ENCODE data around the gene ENPP5.

Gene ENPP5

GRCh38 chr6:46170357-46171289 is at the start of gene ENPP5:
TSS of gene ENPP5 (minus strand) at chr6:46170980. CDS start at chr6:46168262, 2,718 bp downstream.
- no peaks in the 10 kb centered on the region for H3K9me3 Mint-ChIP-seq
- H3K36me3 Mint-ChIP-seq (ENCODE audit: low read depth): no peaks in the 10 kb centered on the region
- no peak within 1 kb of the TSS for H3K27ac Mint-ChIP-seq
- peak within 1 kb of the TSS; percentile 71 for H3K4me3 Mint-ChIP-seq
- H3K4me1 Mint-ChIP-seq (ENCODE audit: low read depth): peaks cover 10% of the 10 kb centered on the region
- intact Hi-C loops (cut with micrococcal nuclease): no loop called here
- peaks cover 35% of the 10 kb centered on the region for H3K27me3 Mint-ChIP-seq

GRCh38 chr6:46219661-46220060 is 48.9 kb upstream of the ENPP5 start:
- intact Hi-C loops (cut with micrococcal nuclease): loop anchor here (2.0 to 5.0 kb wide), 2 partner anchors 132 to 191 kb away; no protein-coding TSS in a partner anchor

GRCh38 chr6:46218457-46218856 is 47.7 kb upstream of the ENPP5 start:
- H3K36me3 Mint-ChIP-seq (ENCODE audit: low read depth): no peaks in the 10 kb centered on the region
- peaks cover 19% of the 10 kb centered on the region for H3K27me3 Mint-ChIP-seq
- intact Hi-C loops (cut with micrococcal nuclease): no loop called here
- H3K4me3 Mint-ChIP-seq: no peak overlapping the region
- no peaks in the 10 kb centered on the region for H3K9me3 Mint-ChIP-seq
- H3K4me1 Mint-ChIP-seq (ENCODE audit: low read depth): peaks cover 24% of the 10 kb centered on the region
- H3K27ac Mint-ChIP-seq: no peak overlapping the region

More at GRCh38 chr6:46219661-46220060, 48.9 kb upstream of the ENPP5 start:
- Mint-ChIP-seq H3K36me3 (ENCODE audit: low read depth) (no peaks in the 10 kb centered on the region), H3K27ac (no peak overlapping the region), H3K4me1 (ENCODE audit: low read depth) (peaks cover 24% of the 10 kb centered on the region), H3K9me3 (no peaks in the 10 kb centered on the region), H3K27me3 (peaks cover 19% of the 10 kb centered on the region), H3K4me3 (no peak overlapping the region)

- intact Hi-C loops (cut with micrococcal nuclease): no loop called here
Measured at GRCh38 chr6:46217671-46218131, 46.9 kb upstream of the ENPP5 start.

GRCh38 chr6:46216879-46217278 is 46.1 kb upstream of the ENPP5 start:
- H3K27ac Mint-ChIP-seq: no peak overlapping the region
- H3K36me3 Mint-ChIP-seq (ENCODE audit: low read depth): no peaks in the 10 kb centered on the region
- intact Hi-C loops (cut with micrococcal nuclease): no loop called here
- H3K27me3 Mint-ChIP-seq: peaks cover 17% of the 10 kb centered on the region
- H3K9me3 Mint-ChIP-seq: no peaks in the 10 kb centered on the region
- peaks cover 24% of the 10 kb centered on the region for H3K4me1 Mint-ChIP-seq (ENCODE audit: low read depth)
- no peak overlapping the region for H3K4me3 Mint-ChIP-seq

More at GRCh38 chr6:46217671-46218131, 46.9 kb upstream of the ENPP5 start:
- Mint-ChIP-seq H3K9me3 (no peaks in the 10 kb centered on the region), H3K27me3 (peaks cover 17% of the 10 kb centered on the region), H3K4me1 (ENCODE audit: low read depth) (peaks cover 24% of the 10 kb centered on the region), H3K36me3 (ENCODE audit: low read depth) (no peaks in the 10 kb centered on the region), H3K27ac (no peak overlapping the region), H3K4me3 (no peak overlapping the region)

- Mint-ChIP-seq H3K4me3 (no peak overlapping the region), H3K27ac (no peak overlapping the region), H3K9me3 (no peaks in the 10 kb centered on the region), H3K4me1 (ENCODE audit: low read depth) (peaks cover 23% of the 10 kb centered on the region), H3K27me3 (peaks cover 17% of the 10 kb centered on the region), H3K36me3 (ENCODE audit: low read depth) (no peaks in the 10 kb centered on the region)
- intact Hi-C loops (cut with micrococcal nuclease): no loop called here
Measured at GRCh38 chr6:46215777-46216176, 45.0 kb upstream of the ENPP5 start.

- intact Hi-C loops (cut with micrococcal nuclease): no loop called here
- no peaks in the 10 kb centered on the region for H3K36me3 Mint-ChIP-seq (ENCODE audit: low read depth)
- H3K27ac Mint-ChIP-seq: no peak overlapping the region
- H3K4me3 Mint-ChIP-seq: no peak overlapping the region
- peaks cover 17% of the 10 kb centered on the region for H3K27me3 Mint-ChIP-seq
- H3K4me1 Mint-ChIP-seq (ENCODE audit: low read depth): peaks cover 17% of the 10 kb centered on the region
- no peaks in the 10 kb centered on the region for H3K9me3 Mint-ChIP-seq
Measured at GRCh38 chr6:46215213-46215612, 44.4 kb upstream of the ENPP5 start.

GRCh38 chr6:46211917-46212316 is 41.1 kb upstream of the ENPP5 start:
- Mint-ChIP-seq H3K27ac (no peak overlapping the region), H3K4me1 (ENCODE audit: low read depth) (no peaks in the 10 kb centered on the region), H3K9me3 (no peaks in the 10 kb centered on the region), H3K27me3 (peaks cover 12% of the 10 kb centered on the region), H3K4me3 (no peak overlapping the region), H3K36me3 (ENCODE audit: low read depth) (no peaks in the 10 kb centered on the region)
- intact Hi-C loops (cut with micrococcal nuclease): no loop called here

GRCh38 chr6:46210294-46210693 is 39.5 kb upstream of the ENPP5 start:
- Mint-ChIP-seq H3K4me3 (no peak overlapping the region), H3K36me3 (ENCODE audit: low read depth) (no peaks in the 10 kb centered on the region), H3K9me3 (no peaks in the 10 kb centered on the region), H3K27me3 (peaks cover 6% of the 10 kb centered on the region), H3K4me1 (ENCODE audit: low read depth) (no peaks in the 10 kb centered on the region), H3K27ac (no peak overlapping the region)
- intact Hi-C loops (cut with micrococcal nuclease): no loop called here

- intact Hi-C loops (cut with micrococcal nuclease): no loop called here
- Mint-ChIP-seq H3K4me3 (no peak overlapping the region), H3K4me1 (ENCODE audit: low read depth) (no peaks in the 10 kb centered on the region), H3K36me3 (ENCODE audit: low read depth) (no peaks in the 10 kb centered on the region), H3K27ac (no peak overlapping the region), H3K27me3 (peaks cover 1% of the 10 kb centered on the region), H3K9me3 (no peaks in the 10 kb centered on the region)
Measured at GRCh38 chr6:46208303-46208702, 37.5 kb upstream of the ENPP5 start.

GRCh38 chr6:46207174-46207573 is 36.4 kb upstream of the ENPP5 start:
- Mint-ChIP-seq H3K36me3 (ENCODE audit: low read depth) (no peaks in the 10 kb centered on the region), H3K27me3 (peaks cover 1% of the 10 kb centered on the region), H3K4me3 (no peak overlapping the region), H3K4me1 (ENCODE audit: low read depth) (no peaks in the 10 kb centered on the region), H3K9me3 (no peaks in the 10 kb centered on the region), H3K27ac (no peak overlapping the region)
- intact Hi-C loops (cut with micrococcal nuclease): no loop called here

- Mint-ChIP-seq H3K4me3 (no peak overlapping the region), H3K27ac (no peak overlapping the region), H3K27me3 (no peaks in the 10 kb centered on the region), H3K36me3 (ENCODE audit: low read depth) (no peaks in the 10 kb centered on the region), H3K4me1 (ENCODE audit: low read depth) (no peaks in the 10 kb centered on the region), H3K9me3 (no peaks in the 10 kb centered on the region)
- intact Hi-C loops (cut with micrococcal nuclease): no loop called here
Measured at GRCh38 chr6:46204880-46205650, 34.3 kb upstream of the ENPP5 start.

- Mint-ChIP-seq H3K4me1 (ENCODE audit: low read depth) (no peaks in the 10 kb centered on the region), H3K27ac (no peak overlapping the region), H3K4me3 (no peak overlapping the region), H3K9me3 (no peaks in the 10 kb centered on the region), H3K27me3 (no peaks in the 10 kb centered on the region), H3K36me3 (ENCODE audit: low read depth) (no peaks in the 10 kb centered on the region)
- intact Hi-C loops (cut with micrococcal nuclease): no loop called here
Measured at GRCh38 chr6:46203391-46204177, 32.8 kb upstream of the ENPP5 start.

Data from dendritic cell treated with granulocyte-macrophage colony-stimulating factor and Interleukin-4, amounts not matched to agents 40 ng/mL and 50 ng/mL, for 4 days (primary cell).